HG02763 (cell line): ENCODE data around the gene TNFRSF14.
"Not testable (repeated sequence)": the region's sequence is repeated elsewhere in the genome, so short reads cannot be mapped to it uniquely, and the experiment has no call there.

Source experiments
- ATAC-seq: cut with Tn5 transposase; IDR thresholded peaks from one replicate; pipeline ENCODE4 v1.9.1; 2021; ENCODE audit warnings: mild to moderate bottlenecking, moderate library complexity; ENCODE audit not compliant: unreplicated experiment

TNFRSF14 gene

DNA sequence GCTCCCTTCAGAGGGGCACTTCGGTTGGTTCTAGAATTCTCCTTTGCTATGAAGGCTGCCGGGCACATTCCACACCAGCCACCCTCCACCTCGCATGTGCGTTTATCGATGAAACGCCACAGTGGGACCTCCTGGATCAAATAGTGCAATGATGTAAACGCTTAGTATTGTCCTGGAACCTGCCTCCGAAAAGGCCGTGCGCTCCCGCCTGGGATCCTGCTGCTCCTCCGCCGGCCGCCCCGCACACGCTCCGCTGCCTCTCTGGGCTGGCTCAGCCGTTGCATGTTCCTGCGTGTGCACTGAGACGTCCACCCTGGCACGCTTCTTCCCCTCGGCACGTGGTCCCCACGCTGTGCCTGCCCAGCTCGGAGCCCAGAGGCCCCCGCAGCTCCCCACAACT is 4.0 kb upstream of the TNFRSF14 start:
- no peak for ATAC-seq

DNA sequence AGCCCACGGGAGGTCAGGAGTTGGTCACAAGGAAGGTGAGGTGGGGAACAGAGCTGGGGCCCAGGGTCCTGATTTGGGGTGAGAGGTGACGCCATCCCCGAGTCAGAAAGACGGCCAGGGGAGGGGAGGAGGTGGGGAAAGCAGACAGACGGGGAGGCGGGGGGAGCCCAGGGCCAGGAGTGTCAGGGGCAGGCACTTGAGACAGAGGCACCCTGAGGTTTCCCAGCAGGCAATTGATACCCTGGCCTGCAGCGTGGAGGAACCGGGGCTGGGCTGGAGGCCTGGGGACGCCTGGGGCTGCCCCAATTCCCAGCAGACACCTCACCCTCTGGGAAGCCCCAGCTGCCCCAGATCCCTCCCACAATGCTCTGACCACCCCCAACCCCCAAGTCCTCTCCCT is 3.1 kb upstream of the TNFRSF14 start:
- ATAC-seq, result not testable (repeated sequence)

DNA sequence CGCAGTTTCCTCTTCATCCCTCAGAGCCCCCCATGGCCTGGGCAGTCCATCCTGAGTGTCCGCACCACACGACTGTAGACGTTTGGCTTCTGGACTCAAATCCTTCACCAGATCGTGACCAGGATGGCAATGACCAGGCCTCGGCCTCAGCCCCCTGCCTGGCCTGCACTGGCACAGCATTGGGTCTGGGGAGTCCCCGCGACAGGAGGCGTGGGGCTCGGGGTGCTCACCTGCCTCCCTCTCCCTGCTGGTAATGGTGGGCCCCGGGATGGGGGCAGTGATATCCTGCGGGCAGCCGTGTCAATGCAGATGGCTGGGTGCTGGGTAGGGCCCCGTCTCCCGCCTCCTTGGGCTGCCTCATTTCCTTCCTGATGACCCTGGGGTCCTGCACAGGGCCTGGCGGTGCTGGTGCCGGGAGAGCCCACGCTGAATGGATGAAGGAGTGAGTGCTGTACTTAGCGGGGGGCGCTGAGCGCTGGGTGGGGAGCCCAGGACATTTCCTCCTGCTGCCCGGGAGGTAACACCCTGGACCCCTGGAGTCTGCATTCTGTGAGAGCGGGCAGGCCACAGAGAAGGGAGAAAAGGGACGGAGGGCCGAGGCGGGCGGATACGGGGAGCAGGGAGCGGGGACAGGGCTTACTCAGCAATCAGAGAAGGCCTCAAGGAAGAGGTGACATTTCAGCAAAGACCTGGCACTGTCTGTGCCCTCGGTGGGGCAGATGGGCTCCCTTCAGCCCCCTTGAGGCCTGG is 2.1 kb upstream of the TNFRSF14 start:
- no peak for ATAC-seq

DNA sequence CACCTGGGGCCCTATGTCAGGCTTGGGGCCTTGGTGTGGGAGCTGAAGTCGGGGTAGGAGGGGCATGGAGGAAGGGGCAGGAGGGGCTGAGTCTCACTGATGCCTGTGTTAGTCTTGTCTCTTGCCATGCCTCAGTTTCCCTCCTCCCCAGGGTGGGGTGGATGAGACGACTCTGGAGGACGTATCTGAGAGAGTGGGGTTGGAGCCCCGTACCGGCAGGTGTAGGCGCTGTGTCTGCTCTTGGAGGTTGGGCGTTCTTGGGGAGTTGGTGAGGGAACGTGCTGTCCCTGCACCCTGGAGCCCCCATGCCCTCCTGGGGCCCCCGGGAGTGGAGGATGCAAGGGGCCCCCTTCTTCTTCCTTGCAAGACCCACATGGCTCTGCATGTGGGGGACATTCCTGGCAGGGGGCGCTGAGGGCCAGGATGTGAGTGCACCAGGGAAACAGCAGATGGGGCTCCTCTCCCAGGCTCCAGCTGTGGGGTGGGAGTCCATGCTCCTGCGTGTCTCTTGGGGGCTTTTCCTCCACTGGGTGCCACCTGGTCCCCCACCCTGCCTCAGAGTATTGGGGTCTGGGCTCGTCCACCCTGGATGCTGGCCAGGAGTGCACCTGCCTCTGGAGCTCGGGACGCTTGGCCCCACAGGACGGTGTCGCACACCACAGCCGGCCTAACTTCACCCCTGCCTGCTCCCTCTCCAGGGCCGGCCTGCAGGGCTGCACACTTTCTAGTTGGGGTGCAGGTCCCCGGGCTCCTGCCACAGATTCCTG is 1.4 kb upstream of the TNFRSF14 start:
- no peak for ATAC-seq

DNA sequence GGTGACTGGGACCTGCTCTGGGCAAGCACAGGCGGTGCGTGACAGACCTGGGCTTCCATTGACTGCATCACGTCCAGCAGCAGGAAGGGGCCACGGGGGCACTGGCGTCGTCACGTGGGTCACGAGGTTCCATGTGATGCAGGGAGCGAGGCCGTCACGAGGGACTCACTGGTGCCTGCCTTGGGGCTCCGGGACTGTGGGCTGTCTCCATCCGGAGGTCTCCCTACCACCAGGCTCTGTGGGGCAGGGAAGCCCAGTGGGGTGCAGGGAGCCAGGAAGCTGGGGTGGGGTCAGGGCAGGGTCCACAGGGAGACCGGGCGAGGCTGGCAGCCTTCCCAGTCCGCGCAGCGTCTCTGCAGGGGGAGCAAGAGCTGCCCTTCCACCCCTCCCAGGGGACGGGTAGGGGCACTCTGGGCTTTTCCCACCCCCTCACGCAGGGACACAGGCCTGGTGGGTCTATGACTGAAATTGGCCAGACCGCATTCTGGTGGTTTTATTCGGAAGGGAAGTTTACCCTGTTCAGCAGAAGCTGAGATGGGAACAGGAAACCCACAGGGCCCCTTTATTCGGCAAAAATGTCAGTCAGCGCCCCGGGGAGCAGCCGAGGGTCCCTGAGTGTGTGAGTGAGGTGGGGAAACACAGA is 416 bp upstream of the TNFRSF14 start:
- ATAC-seq, result peak; percentile 38

DNA sequence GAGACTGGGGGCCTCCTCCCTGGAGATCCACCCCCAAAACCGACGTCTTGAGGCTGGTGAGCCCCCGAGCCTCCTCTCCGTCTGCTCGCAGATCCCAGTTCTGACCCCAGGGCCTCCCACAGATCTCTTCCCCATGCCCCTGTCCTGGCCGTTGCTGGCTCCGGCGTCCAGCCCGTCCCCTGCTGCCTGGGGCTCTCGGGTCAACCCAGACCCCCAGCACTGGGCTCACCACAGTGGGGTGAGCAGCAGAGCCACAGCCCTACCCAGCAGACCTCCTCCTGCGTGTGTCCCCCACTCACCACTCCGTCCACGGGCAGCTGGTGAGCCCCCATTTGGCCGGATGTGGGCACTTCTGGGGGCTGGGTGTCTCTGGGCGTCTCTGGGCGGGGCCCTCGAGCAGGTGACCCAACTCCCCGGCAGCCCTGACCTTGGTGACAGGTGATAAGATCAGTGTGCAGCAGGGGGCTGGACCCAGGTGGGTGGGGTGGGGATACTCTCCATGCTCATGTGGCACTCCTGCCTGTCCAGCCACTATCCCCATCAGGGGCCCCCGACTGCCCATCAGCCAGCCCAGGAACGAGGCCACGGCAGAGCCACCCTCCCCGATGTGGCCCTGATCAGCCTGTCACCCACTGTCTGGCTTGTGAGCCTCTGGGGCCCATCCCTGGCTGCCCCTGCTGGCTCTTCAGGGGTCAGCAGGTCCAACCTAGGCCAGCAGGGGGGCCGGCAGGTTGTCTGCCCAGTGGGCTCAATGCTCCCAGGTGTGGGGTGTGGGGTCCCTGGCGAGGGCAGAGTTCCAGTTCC is 709 bp downstream of the TNFRSF14 start:
- ATAC-seq, result no peak

DNA sequence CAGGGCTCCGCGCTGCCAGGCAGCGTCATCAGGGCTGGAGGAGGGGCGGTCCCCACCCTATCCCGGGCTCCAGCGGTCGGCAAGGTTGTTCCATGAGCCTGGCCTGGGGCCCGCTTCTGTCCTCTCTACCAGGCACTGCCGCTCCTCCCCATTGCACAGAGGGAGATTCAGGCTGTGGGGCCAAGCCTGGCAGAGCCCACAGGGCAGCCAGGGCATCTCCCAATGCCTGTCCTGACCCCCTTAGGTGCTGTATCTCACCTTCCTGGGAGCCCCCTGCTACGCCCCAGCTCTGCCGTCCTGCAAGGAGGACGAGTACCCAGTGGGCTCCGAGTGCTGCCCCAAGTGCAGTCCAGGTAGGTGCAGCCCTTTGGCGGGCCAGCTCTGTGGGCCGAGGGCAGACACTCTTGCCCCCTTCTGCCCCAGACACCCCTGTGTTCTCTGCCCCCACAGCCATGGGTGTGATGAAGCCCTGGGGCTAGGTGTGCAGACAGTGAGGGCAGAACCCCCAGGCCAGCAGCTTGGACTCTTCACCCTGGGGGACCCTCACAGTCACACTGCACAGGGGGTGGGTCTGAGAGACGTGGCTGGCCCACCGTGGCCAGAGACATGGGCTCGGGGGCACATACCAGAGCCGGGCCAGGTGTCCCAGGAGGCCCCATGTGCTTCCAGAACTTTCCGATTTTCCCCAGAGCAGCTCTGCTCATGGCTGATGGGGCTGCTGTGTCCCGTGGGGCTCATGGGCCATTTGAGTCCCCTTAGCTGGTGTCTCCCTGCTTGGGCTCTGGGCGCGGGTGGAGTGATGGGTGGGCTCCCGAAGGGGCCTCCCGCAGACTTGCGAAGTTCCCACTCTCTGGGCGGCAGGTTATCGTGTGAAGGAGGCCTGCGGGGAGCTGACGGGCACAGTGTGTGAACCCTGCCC is 1.6 kb downstream of the TNFRSF14 start:
- no peak for ATAC-seq

DNA sequence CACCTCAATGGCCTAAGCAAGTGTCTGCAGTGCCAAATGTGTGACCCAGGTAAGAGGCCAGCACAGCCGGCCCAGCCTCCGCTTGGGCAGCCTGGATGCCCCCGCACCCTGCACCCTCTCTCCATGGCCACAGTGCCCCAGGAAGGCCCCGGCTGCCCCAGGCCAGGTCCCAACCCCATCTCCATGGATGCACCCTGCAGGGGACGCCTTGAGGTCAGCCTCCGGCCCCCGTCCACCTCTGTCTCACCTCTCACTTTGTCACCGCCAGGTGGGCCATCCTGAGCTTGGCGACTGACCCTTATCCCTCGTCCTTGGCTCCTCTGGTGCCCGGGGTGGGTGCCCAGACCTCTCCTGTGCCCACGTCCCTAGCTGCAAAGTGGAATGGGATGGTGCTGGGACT is 2.2 kb downstream of the TNFRSF14 start:
- ATAC-seq, result no peak

DNA sequence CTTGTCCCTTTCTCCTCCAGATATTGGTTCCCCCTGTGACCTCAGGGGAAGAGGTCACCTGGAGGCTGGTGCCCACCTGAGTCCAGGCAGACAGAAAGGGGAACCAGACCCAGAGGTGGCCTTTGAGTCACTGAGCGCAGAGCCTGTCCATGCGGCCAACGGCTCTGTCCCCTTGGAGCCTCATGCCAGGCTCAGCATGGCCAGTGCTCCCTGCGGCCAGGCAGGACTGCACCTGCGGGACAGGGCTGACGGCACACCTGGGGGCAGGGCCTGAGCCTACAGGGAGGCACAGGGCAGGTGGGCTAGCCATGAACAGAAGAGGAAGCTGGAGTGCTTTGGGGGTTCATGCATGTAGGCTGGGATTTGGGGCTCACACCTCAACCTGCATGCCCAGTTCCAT is 2.7 kb downstream of the TNFRSF14 start:
- no peak for ATAC-seq

DNA sequence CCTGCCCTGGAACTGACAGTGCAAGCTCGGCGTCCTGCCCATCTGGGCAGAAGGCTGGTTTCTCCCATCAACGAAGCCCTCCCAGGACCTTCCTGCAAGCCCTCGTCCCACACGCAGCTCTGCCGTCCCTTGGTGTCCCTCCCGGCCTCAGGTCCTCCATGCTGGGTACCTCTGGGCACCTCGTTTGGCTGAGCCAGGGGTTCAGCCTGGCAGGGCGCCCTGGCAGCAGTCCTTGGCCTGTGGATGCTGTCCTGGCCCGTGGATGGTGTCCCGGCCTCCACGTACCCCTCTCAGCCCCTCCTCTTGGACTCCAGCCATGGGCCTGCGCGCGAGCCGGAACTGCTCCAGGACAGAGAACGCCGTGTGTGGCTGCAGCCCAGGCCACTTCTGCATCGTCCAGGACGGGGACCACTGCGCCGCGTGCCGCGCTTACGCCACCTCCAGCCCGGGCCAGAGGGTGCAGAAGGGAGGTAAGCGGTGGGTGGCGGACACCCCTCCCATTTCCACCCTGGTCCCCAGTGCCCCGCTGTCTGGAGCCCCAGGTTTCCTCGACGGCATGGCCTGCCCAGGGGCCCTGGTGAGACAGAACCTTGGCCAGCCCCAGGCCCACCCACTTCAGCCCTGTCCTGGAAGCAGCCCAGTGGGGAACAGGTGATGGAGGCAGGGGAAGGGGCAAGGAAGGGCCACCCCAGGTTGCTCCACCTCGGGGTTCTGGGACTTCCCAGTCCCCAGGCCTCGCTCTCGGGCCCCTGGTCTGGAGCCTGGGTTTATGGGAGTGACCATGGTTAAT is 3.5 kb downstream of the TNFRSF14 start:
- no peak for ATAC-seq

DNA sequence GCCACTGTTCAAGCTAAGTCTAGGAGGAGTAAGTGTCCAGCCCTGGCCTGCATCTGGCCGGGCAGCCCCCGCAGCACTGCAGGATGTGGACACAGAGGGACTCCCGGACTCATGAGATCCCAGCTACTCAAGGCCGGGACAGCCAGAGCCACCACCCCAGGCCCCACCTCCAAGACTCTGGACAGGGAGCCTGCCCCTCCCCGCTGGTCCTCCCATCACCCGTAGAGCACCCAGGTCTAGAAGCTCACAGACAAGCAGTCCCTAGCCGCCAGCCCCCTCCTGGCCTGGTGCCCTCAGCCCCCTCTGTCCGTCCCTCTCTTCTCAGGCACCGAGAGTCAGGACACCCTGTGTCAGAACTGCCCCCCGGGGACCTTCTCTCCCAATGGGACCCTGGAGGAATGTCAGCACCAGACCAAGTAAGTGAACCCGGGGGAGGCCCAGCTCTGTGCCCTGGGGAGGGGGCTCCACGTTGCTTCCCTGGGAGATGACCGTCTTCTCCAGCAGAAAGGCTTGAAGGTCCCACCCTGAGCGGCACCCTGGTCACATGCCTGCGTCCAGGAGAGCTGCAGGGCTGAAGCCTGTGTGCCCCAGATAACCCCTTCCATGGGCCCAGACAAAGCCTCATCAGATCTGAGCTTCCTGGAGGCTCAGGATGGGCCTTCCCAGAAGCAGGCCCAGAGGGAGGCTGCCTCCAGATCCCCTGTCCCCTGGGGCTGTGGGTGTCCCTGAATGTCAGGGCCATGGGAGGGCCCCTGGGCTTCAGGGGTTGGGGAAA is 4.3 kb downstream of the TNFRSF14 start:
- ATAC-seq, result no peak

DNA sequence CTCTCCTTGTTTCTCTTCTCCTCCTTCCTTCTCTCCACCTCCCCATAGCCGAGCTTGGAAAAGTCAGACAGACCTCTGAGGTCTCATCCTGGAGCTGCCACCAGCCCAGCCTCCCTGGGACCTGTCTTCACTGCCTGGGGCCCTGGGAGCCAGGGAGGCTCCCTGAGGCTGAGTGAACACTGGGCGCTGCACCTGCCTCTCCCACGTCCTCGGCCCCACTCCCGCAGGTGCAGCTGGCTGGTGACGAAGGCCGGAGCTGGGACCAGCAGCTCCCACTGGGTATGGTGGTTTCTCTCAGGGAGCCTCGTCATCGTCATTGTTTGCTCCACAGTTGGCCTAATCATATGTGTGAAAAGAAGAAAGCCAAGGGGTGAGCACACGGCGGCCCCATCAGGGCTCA is 5.3 kb downstream of the TNFRSF14 start:
- ATAC-seq, result no peak

DNA sequence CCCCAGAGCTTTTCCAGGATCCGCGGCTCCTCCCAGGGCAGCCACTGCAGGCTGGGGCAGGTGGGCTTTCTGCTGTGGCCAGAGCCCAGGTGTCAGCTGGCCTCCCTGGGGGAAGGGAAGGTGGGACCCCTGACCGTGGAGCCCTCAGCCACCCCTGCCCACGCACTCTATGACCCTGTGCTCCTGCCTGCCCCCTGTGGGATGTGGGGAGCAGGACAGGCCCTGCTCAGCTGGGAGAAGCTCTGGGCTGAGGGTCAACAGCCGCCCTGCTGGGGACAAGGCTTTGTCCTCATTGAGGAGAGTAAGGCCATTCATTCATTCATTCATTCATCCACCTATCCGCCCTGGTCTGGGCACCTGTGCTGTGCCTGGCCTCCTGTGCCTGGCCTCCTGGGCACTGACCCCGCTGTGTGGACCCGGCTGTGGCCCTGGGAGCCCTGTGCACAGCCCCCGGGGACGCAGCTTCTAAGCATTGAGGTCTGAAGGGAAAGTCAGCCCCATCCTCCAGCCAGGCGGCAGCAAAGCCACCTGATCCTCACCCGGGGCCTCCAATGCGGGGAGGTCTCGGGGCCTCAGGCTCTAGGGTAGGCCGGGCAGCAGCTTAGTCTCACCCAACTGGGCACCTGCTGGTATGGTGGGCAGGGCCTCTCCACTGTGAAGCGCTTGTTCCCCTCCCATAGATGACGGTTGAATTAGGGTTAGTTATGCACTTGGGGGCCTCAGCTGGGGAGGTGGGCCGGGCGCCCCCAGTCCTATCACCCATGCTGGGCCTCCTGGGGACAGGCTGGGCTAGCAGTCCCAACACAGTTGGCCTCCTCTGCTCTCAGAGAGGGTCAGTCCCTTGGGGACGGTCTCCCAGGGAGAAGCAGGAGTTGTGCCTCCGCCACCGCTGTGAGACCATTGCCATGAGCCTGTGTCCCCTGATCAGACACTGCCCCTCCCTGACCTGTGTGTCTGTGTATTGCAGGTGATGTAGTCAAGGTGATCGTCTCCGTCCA is 6.0 kb downstream of the TNFRSF14 start:
- ATAC-seq, result no peak

DNA sequence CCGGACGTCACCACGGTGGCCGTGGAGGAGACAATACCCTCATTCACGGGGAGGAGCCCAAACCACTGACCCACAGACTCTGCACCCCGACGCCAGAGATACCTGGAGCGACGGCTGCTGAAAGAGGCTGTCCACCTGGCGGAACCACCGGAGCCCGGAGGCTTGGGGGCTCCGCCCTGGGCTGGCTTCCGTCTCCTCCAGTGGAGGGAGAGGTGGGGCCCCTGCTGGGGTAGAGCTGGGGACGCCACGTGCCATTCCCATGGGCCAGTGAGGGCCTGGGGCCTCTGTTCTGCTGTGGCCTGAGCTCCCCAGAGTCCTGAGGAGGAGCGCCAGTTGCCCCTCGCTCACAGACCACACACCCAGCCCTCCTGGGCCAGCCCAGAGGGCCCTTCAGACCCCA is 7.0 kb downstream of the TNFRSF14 start:
- ATAC-seq, result no peak

DNA sequence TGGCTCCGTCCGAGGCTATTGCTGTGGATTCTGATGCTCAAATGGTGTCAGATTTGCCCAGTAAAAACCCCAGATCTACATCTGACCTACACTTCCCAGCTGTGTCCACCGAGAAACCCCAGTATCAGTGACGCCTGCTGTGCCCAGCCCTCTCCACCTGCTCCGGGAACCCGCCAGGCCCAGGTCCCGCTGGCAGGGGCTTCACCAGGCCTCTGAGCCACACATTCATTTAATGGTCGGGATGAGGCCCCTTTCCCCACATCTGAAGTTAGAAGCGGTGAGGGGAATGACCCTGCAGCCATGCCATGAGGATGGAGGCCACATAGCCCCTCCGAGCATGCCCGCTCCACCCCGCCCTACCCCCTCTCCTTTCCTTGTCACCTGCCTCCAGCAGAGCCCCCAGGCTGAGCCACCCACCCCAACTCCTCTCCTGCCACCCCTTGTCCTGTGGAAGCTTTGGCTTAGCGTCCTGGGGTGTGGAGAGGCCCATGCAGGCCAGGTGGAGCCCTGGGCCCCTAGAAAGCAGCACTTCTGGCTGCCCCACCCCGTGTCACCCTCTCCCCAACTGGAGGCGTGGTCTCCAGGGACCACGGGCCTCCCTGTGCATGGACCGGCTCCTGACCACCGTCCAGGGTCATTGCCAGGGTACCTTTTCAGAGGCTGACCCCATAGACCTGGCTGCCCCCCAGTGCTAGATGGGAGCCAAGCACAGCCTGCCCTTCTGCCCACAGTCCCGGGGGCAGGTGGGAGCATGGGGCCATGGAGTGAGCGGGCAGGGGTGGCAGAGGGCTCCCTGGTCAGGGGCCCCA is 8.0 kb downstream of the TNFRSF14 start:
- ATAC-seq, result no peak

DNA sequence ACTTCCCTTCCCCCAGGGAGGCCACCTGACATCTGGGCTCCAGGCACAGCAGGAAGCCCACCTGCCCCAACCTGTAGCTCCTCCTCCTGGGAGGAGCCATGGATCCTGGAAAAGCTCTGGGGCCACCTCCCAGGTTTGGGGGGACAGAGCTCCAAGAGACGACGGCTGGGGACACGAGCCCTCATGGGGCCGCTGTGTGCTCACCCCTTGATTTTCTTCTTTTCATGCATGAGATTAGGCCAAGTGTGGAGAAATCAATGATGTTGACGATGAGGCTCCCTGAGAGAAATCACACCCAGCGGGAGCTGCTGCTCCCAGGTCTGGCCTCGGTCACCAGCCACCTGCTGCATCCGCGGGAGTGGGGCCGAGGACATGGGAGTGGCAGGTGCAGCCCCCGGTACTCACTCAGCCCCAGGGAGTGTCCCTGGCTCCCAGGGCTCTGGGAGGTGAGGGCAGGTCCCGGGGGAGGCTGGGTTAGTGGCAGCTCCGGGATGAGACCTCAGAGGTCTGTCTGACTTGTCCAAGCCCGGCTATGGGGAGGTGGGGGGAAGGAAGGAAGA is 8.7 kb downstream of the TNFRSF14 start:
- no peak for ATAC-seq
